Tibial nerve (tissue), 4 donors: ENCODE results near the gene PPP2R2C. TPM values are rescaled to one million over a fixed set of nuclear protein-coding genes. Genes with fewer than 3 reads are reported as not detected.

Experiments
- DNase-seq, 2 donors: peaks; one replicate each; pipeline ENCODE4 v3.0.0-alpha.2; 2019; ENCODE audit warnings: low spot score in 2 of 2
- H3K27ac ChIP-seq, 4 donors: fragments of 200-600 bp; sonication (generic) in 3 of 4; one replicate each; pipeline ENCODE4 v1.5.1; 2017 to 2019; ENCODE audit warnings: mild to moderate bottlenecking in 1 of 4
- H3K27me3 ChIP-seq, 2 donors: fragments of 200-600 bp; sonication (generic) in 1 of 2; one replicate each; pipeline versions ENCODE4 v1.5.1 to v1.6.0; 2017 to 2019
- H3K36me3 ChIP-seq, 3 donors: fragments of 200-600 bp; sonication (generic); one replicate each; pipeline ENCODE4 v1.5.1; 2018 to 2019
- H3K4me1 ChIP-seq, 4 donors: fragments of 200-600 bp; sonication (generic) in 3 of 4; one replicate each; pipeline ENCODE4 v1.5.1; 2017 to 2019
- H3K4me3 ChIP-seq, 4 donors: fragments of 200-600 bp; sonication (generic) in 3 of 4; one replicate each; pipeline ENCODE4 v1.5.1; 2017 to 2019; ENCODE audit warnings: mild to moderate bottlenecking in 1 of 4, moderate library complexity in 1 of 4
- H3K9me3 ChIP-seq, 4 donors: fragments of 200-600 bp; sonication (generic) in 3 of 4; one replicate each; pipeline ENCODE4 v1.5.1; 2017 to 2019
- CTCF ChIP-seq, 5 experiments: fragments of 200-600 bp in 3 of 5; fragments of 450-650 bp in 2 of 5; sonication (generic) in 3 of 5; IDR thresholded peaks; one replicate each; pipeline ENCODE4 v1.5.1; 2016 to 2019; ENCODE audit warnings: antibody characterized with exemption in 5 of 5, mild to moderate bottlenecking in 3 of 5, moderate library complexity in 2 of 5
- EP300 ChIP-seq, 2 donors: sonication (generic); formaldehyde crosslinking; IDR thresholded peaks; one replicate each; pipeline ENCODE4 v1.6.1; 2017; ENCODE audit warnings: antibody characterized with exemption in 2 of 2, mild to moderate bottlenecking in 1 of 2
- POLR2A ChIP-seq, 2 donors: fragments of 450-650 bp; IDR thresholded peaks; one replicate each; pipeline ENCODE4 v1.6.1; 2017; ENCODE audit warnings: antibody characterized with exemption in 2 of 2, mild to moderate bottlenecking in 2 of 2, moderate library complexity in 2 of 2
- WGBS, 2 donors: methylation state at CpG; one replicate each; pipeline ENCODE4 v1.1.5; 2018; 5-methylcytosine and 5-hydroxymethylcytosine counted together
- total RNA-seq, 4 donors: library from RNA; depleted of rRNA; stranded (reverse); fragments of >200 nt; gene quantifications; one replicate each; pipeline ENCODE4 v1.1.0, GENCODE V29; 2016

The PPP2R2C gene
- total RNA-seq, 4 donors from 2014 or later, result under 0.01 to 0.66 (median 0.42) TPM; not detected in 1

- no peaks in the 10 kb centered on the region for H3K36me3 ChIP-seq
- no peak overlapping the region for H3K4me3 ChIP-seq
- H3K9me3 ChIP-seq, result peaks cover 0 to 13% (median 0%) of the 10 kb centered on the region in 4 donors
- TF ChIP-seq CTCF (IDR thresholded peaks at IDR 0.05) (no peak), EP300 (IDR thresholded peaks at IDR 0.05) (no peak), POLR2A (IDR thresholded peaks at IDR 0.05) (no peak)
- peaks cover 0 to 4% (median 0%) of the 10 kb centered on the region in 4 donors for H3K4me1 ChIP-seq
- no peak overlapping the region for H3K27ac ChIP-seq
- H3K27me3 ChIP-seq, result peaks cover 2 to 48% of the 10 kb centered on the region in 2 donors
- WGBS, 2 donors, result 24 to 29% methylated on average over 6 of the region's 6 CpGs
- no peak for DNase-seq
Measured at GRCh38 chr4:6341696-6342095, 130.7 kb downstream of the PPP2R2C start.

- DNase-seq, result no peak
- H3K4me1 ChIP-seq, result peaks cover 0 to 4% (median 0%) of the 10 kb centered on the region in 4 donors
- WGBS, 2 donors, result 59 to 64% methylated on average over 9 of the region's 9 CpGs
- peaks cover 2 to 55% of the 10 kb centered on the region in 2 donors for H3K27me3 ChIP-seq
- H3K27ac ChIP-seq, result no peak overlapping the region
- TF ChIP-seq POLR2A (IDR thresholded peaks at IDR 0.05) (no peak), CTCF (IDR thresholded peaks at IDR 0.05) (no peak), EP300 (IDR thresholded peaks at IDR 0.05) (no peak)
- H3K9me3 ChIP-seq, result peaks cover 0 to 6% (median 0%) of the 10 kb centered on the region in 4 donors
- H3K36me3 ChIP-seq, result no peaks in the 10 kb centered on the region
- no peak overlapping the region for H3K4me3 ChIP-seq
Measured at GRCh38 chr4:6340446-6341015, 131.9 kb downstream of the PPP2R2C start.

GRCh38 chr4:6339818-6340445 is 132.5 kb downstream of the PPP2R2C start:
- no peak overlapping the region for H3K4me3 ChIP-seq
- DNase-seq, result no peak
- no peak overlapping the region for H3K27ac ChIP-seq
- peaks cover 0 to under 1% (median 0%) of the 10 kb centered on the region in 4 donors for H3K9me3 ChIP-seq
- peaks cover 0 to 4% (median 0%) of the 10 kb centered on the region in 4 donors for H3K4me1 ChIP-seq
- TF ChIP-seq EP300 (IDR thresholded peaks at IDR 0.05), result no peak
- no peak for TF ChIP-seq CTCF (IDR thresholded peaks at IDR 0.05)
- no peak for TF ChIP-seq POLR2A (IDR thresholded peaks at IDR 0.05)
- no peaks in the 10 kb centered on the region for H3K36me3 ChIP-seq
- H3K27me3 ChIP-seq, result peaks cover 2 to 61% of the 10 kb centered on the region in 2 donors
- WGBS, 2 donors, result 80% methylated on average over 13 of the region's 13 CpGs

GRCh38 chr4:6338951-6339817 is 133.2 kb downstream of the PPP2R2C start:
- Histone ChIP-seq H3K27ac (no peak overlapping the region), H3K9me3 (no peaks in the 10 kb centered on the region), H3K36me3 (no peaks in the 10 kb centered on the region), H3K4me3 (no peak overlapping the region), H3K4me1 (peaks cover 0 to 4% (median 0%) of the 10 kb centered on the region in 4 donors), H3K27me3 (peaks cover 2 to 61% of the 10 kb centered on the region in 2 donors)
- no peak for DNase-seq
- TF ChIP-seq EP300 (IDR thresholded peaks at IDR 0.05) (no peak), CTCF (IDR thresholded peaks at IDR 0.05) (no peak), POLR2A (IDR thresholded peaks at IDR 0.05) (no peak)
- WGBS, 2 donors, result 62 to 76% methylated on average over 12 of the region's 12 CpGs
